K562 (cell line): ENCODE measurements around the gene NR2F6. TPM values are rescaled to one million over a fixed set of nuclear protein-coding genes. Genes with fewer than 3 reads are reported as not detected.

Experiments
- ADNP ChIP-seq: fragments of 200-800 bp; sonication (Bioruptor generic); IDR thresholded peaks from 2 replicates; pipeline ENCODE4 v1.6.1; 2016; ENCODE audit warnings: missing genetic modification characterization, missing compliant biosample characterization
- CBX1 ChIP-seq: sonication (generic); IDR thresholded peaks from 2 replicates; pipeline ENCODE4 v1.6.1; 2016; ENCODE audit warnings: antibody characterized with exemption, low read depth, mild to moderate bottlenecking
- COPS2 ChIP-seq: fragments of 450-650 bp; conservative IDR thresholded peaks from 2 replicates; pipeline ENCODE4 v1.6.1; 2016; ENCODE audit warnings: mild to moderate bottlenecking, moderate library complexity
- FOXA1 ChIP-seq: fragments of 450-650 bp; IDR thresholded peaks from 2 replicates; pipeline ENCODE4 v1.6.1; 2016; ENCODE audit warnings: mild to moderate bottlenecking, borderline replicate concordance
- RBM25 ChIP-seq: fragments of 200-400 bp; formaldehyde crosslinking; IDR thresholded peaks from 2 replicates; pipeline ENCODE4 v1.6.1; 2018; ENCODE audit warnings: low read length, low read depth, moderate library complexity; ENCODE audit not compliant: severe bottlenecking
- RCOR1 ChIP-seq, 2 experiments: IDR thresholded peaks; 2 replicates each; pipeline ENCODE4 v1.6.1; 2012; ENCODE audit warnings: low read depth in 2 of 2, low read length in 2 of 2, borderline replicate concordance in 1 of 2, improper control_type of control experiment in 1 of 2
- TCF3 ChIP-seq: sonication (generic); formaldehyde crosslinking; IDR thresholded peaks from 2 replicates; pipeline ENCODE4 v1.4.0; 2020; ENCODE audit warnings: mild to moderate bottlenecking, missing genetic modification reagents
- ZBTB7A ChIP-seq: IDR thresholded peaks from 2 replicates; pipeline ENCODE4 v1.6.1; 2011; ENCODE audit warnings: low read depth, mild to moderate bottlenecking, low read length, moderate library complexity, borderline replicate concordance; ENCODE audit not compliant: control insufficient read depth
- ZFX ChIP-seq: sonication (generic); formaldehyde crosslinking; IDR thresholded peaks from 2 replicates; pipeline ENCODE4 v1.8.0; 2022; ENCODE audit warnings: mild to moderate bottlenecking, missing genetic modification reagents, moderate library complexity
- ZNF121 ChIP-seq: sonication (generic); formaldehyde crosslinking; conservative IDR thresholded peaks from 2 replicates; pipeline ENCODE4 v1.8.0; 2022; ENCODE audit warnings: missing genetic modification reagents
- ZNF436 ChIP-seq: fragments of 250-450, 450-650 bp; sonication (Bioruptor Pico); formaldehyde crosslinking; IDR thresholded peaks from 2 replicates; pipeline ENCODE4 v1.7.0; 2020; ENCODE audit warnings: mild to moderate bottlenecking
- ZNF584 ChIP-seq: fragments of 200-800 bp; sonication (Bioruptor generic); IDR thresholded peaks from 2 replicates; pipeline ENCODE4 v1.6.1; 2016; ENCODE audit warnings: low read depth, mild to moderate bottlenecking, missing genetic modification characterization, missing compliant biosample characterization
- polyA plus RNA-seq, 8 experiments: library from polyadenylated mRNA; depleted of rRNA in 4 of 8; stranded (reverse) in 5 of 8; unstranded in 3 of 8; fragments of >200 nt; fragmentation: Nextera tagmentation in 2 of 8; fragmentation: Illumina TruSeq in 1 of 8; extraction: Ambion mirVana in 2 of 8; extraction: Trizol in 1 of 8; gene quantifications; 2 replicates each; pipeline versions ENCODE4 v1.2.1 to v1.2.3, GENCODE V29; 2011 to 2014; ENCODE audit warnings: inconsistent platforms in 1 of 8, missing spikeins in 1 of 8
- total RNA-seq, 7 experiments: library from RNA; depleted of rRNA in 6 of 7; stranded (reverse); fragments of >200 nt in 6 of 7; fragmentation: Illumina TruSeq in 2 of 7; extraction: Trizol in 2 of 7; gene quantifications; 2 replicates each; pipeline versions ENCODE4 v1.2.1 to v1.2.3, GENCODE V29; 2011 to 2021; ENCODE audit warnings: low replicate concordance in 1 of 7
- TF ChIP-seq, protein P1 (sequence below), 2 experiments: fragments of 450-650 bp in 1 of 2; IDR thresholded peaks; 2 replicates each; pipeline ENCODE4 v1.6.1; 2011 to 2017; ENCODE audit warnings: low read depth in 2 of 2, antibody characterized with exemption in 1 of 2, borderline replicate concordance in 1 of 2, low read length in 1 of 2, mild to moderate bottlenecking in 1 of 2, mixed read lengths in 1 of 2; ENCODE audit not compliant: control insufficient read depth in 1 of 2
- TF ChIP-seq, protein P2 (sequence below), 2 experiments: fragments of 450-650 bp in 1 of 2; sonication (generic) in 1 of 2; formaldehyde crosslinking in 1 of 2; IDR thresholded peaks in 1 of 2; conservative IDR thresholded peaks in 1 of 2; 2 replicates each; pipeline versions ENCODE4 v1.6.1 to v1.8.1; 2016 to 2023; ENCODE audit warnings: mild to moderate bottlenecking in 2 of 2, moderate library complexity in 2 of 2, inconsistent platforms in 1 of 2, missing genetic modification reagents in 1 of 2

The NR2F6 gene
- total and polyA plus RNA-seq, 9 of the 15 experiments (the other 6 are each of a cell fraction or from before 2014, with no cell fraction given): 0.76 to 97.5 (median 18.8) TPM

DNA sequence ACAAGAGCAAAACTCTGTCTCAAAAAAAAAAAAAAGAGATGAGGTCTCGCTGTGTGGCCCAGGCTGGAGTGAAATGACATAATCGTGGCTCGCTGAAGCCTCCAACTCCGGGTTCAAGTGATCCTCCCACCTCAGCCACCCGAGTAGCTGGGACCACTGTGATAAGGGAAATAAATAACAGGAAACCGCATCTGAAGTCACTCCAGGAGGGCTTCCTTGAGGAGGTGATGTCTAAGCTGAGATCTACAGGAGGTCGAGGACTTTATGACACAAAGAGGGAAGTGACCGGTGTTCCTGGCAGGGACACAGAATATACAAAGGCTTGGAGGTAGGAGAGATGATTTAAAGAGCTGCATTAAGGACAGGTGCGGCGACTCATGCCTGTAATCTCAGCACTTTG lies 8.9 kb upstream of the NR2F6 start (continued):
- TF ChIP-seq ZBTB7A (no peak), FOXA1 (no peak), ZNF584 (CRISPR knock-in tag) (no peak), ZFX (CRISPR knock-in tag) (no peak), ZNF121 (CRISPR knock-in tag) (peak; percentile 46), TCF3 (CRISPR knock-in tag) (0 out of 2 replicates have a peak, but pooled peaks have one; percentile 23), COPS2 (no peak), ZNF436 (CRISPR knock-in tag) (peak; percentile 82), CBX1 (0 out of 2 replicates have a peak, but pooled peaks have one; percentile 48), RCOR1 (IDR thresholded peaks at IDR 0.05; ENCODE audit: borderline replicate concordance in 1 of 2, low read depth in 2 of 2, low read length in 2 of 2) (peak in 1 of 2 experiments; percentile 68; a peak in 2 of 4 replicates), RBM25 (peak; percentile 87), ADNP (tag) (peak; percentile 56; the same call in 1 of the 2 replicates)
- TF ChIP-seq, protein P1, sequence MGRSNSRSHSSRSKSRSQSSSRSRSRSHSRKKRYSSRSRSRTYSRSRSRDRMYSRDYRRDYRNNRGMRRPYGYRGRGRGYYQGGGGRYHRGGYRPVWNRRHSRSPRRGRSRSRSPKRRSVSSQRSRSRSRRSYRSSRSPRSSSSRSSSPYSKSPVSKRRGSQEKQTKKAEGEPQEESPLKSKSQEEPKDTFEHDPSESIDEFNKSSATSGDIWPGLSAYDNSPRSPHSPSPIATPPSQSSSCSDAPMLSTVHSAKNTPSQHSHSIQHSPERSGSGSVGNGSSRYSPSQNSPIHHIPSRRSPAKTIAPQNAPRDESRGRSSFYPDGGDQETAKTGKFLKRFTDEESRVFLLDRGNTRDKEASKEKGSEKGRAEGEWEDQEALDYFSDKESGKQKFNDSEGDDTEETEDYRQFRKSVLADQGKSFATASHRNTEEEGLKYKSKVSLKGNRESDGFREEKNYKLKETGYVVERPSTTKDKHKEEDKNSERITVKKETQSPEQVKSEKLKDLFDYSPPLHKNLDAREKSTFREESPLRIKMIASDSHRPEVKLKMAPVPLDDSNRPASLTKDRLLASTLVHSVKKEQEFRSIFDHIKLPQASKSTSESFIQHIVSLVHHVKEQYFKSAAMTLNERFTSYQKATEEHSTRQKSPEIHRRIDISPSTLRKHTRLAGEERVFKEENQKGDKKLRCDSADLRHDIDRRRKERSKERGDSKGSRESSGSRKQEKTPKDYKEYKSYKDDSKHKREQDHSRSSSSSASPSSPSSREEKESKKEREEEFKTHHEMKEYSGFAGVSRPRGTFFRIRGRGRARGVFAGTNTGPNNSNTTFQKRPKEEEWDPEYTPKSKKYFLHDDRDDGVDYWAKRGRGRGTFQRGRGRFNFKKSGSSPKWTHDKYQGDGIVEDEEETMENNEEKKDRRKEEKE (IDR thresholded peaks at IDR 0.05; ENCODE audit: borderline replicate concordance in 1 of 2, control insufficient read depth in 1 of 2, low read depth in 2 of 2, low read length in 1 of 2): no peak
- TF ChIP-seq, protein P2, sequence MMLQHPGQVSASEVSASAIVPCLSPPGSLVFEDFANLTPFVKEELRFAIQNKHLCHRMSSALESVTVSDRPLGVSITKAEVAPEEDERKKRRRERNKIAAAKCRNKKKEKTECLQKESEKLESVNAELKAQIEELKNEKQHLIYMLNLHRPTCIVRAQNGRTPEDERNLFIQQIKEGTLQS (IDR thresholded peaks at IDR 0.05): no peak
- TF ChIP-seq, protein P2 (CRISPR knock-in tag; conservative IDR thresholded peaks at IDR 0.05): no peak
